HCT116 (cell line): ENCODE results near the gene CNN2. TPM values are rescaled to one million over a fixed set of nuclear protein-coding genes. Genes with fewer than 3 reads are reported as not detected.
A peak's percentile ranks its signal among the peaks of the same experiment; 100 is the strongest.

Experiments used
- ATAC-seq: fragments of 200-7000 bp; cut with Tn5 transposase; 2 replicates; pipeline ENCODE4 v1.9.1; 2020; ENCODE audit warnings: mild to moderate bottlenecking, moderate library complexity
- BruUV-seq: library from RNA; stranded (reverse); fragments of 400-500 nt; replicated peaks from 2 replicates; lab custom pipeline; 2021; lab: Mats Ljungman, UMichigan
- CTCF ChIA-PET: fragments of 300-600 bp; sonication (Branson Sonifier 250); formaldehyde crosslinking; loops from one replicate; lab custom pipeline; 2021; ENCODE audit warnings: antibody characterized with exemption; lab: Charles Lee
- POLR2A ChIA-PET: fragments of 300-600, 350-600 bp; sonication (Branson Sonifier 250); formaldehyde crosslinking; loops from one replicate; lab custom pipeline; 2021; ENCODE audit warnings: antibody characterized with exemption; lab: Charles Lee
- RAD21 ChIA-PET, 2 experiments: fragments of 300-600 bp; sonication (Branson Sonifier 250); formaldehyde crosslinking; loops; one replicate each; lab custom pipeline; 2023; ENCODE audit warnings: low total read pairs in 2 of 2; ENCODE audit not compliant: uncharacterized antibody in 2 of 2, unreplicated experiment in 2 of 2, low non-redundant PET in 1 of 2; lab: Charles Lee
- DNase-seq: peaks from one replicate; pipeline ENCODE4 v3.0.0-alpha.2; 2010; ENCODE audit warnings: low read depth, low spot score
- H2AFZ ChIP-seq: fragments of 200-600 bp; shearing (Covaris generic), sonication (generic); 2 replicates; pipeline ENCODE4 v1.6.1; 2017; ENCODE audit warnings: low read depth, mixed run types, mixed read lengths, antibody characterized with exemption, low read length; ENCODE audit not compliant: poor library complexity, severe bottlenecking
- H3K27ac ChIP-seq: 2 replicates; pipeline ENCODE4 v1.5.1; 2012; ENCODE audit warnings: low read depth, low read length
- H3K27me3 ChIP-seq: fragments of 200-600 bp; sonication (generic); 2 replicates; pipeline ENCODE4 v1.6.1; 2016; ENCODE audit warnings: mixed run types, low read length, mixed read lengths; ENCODE audit not compliant: insufficient read depth
- H3K36me3 ChIP-seq, 2 experiments: fragments of 200-500 bp in 1 of 2; fragments of 200-600 bp in 1 of 2; sonication (Bioruptor generic) in 1 of 2; sonication (generic) in 1 of 2; 2 replicates each; pipeline versions ENCODE4 v1.5.1 to v1.6.1; 2014 to 2016; ENCODE audit warnings: low read length in 2 of 2, inconsistent platforms in 1 of 2, mixed read lengths in 1 of 2, mixed run types in 1 of 2; ENCODE audit not compliant: insufficient read depth in 2 of 2, control insufficient read depth in 1 of 2
- H3K4me1 ChIP-seq, 2 experiments: fragments of 200-600 bp in 1 of 2; sonication (generic) in 1 of 2; 2 replicates each; pipeline versions ENCODE4 v1.5.1 to v1.6.1; 2012 to 2017; ENCODE audit warnings: low read length in 2 of 2, inconsistent platforms in 1 of 2, mild to moderate bottlenecking in 1 of 2, mixed read lengths in 1 of 2, mixed run types in 1 of 2, moderate library complexity in 1 of 2; ENCODE audit not compliant: insufficient read depth in 2 of 2, control insufficient read depth in 1 of 2
- H3K4me2 ChIP-seq: fragments of 200-600 bp; sonication (generic); 2 replicates; pipeline ENCODE4 v1.6.1; 2017; ENCODE audit warnings: mixed run types, low read length, mixed read lengths
- H3K4me3 ChIP-seq, 2 experiments: fragments of 200-600 bp in 1 of 2; sonication (generic) in 1 of 2; replicated peaks in 1 of 2; 2 replicates each; pipeline ENCODE4 v1.5.1; 2011 to 2016; ENCODE audit warnings: low read length in 2 of 2, control low read depth in 1 of 2, low read depth in 1 of 2, mild to moderate bottlenecking in 1 of 2, mixed read lengths in 1 of 2, mixed run types in 1 of 2
- H3K79me2 ChIP-seq: fragments of 200-600 bp; sonication (generic); 2 replicates; pipeline ENCODE4 v1.6.1; 2017; ENCODE audit warnings: mild to moderate bottlenecking, mixed run types, low read length, moderate library complexity, mixed read lengths; ENCODE audit not compliant: insufficient read depth
- H3K9ac ChIP-seq: fragments of 200-600 bp; sonication (generic); 2 replicates; pipeline ENCODE4 v1.6.1; 2016; ENCODE audit warnings: low read length, mixed read lengths
- H3K9me2 ChIP-seq: fragments of 200-600 bp; sonication (generic), shearing (Covaris generic); 2 replicates; pipeline ENCODE4 v1.6.1; 2017; ENCODE audit warnings: mixed run types, mild to moderate bottlenecking, moderate library complexity; ENCODE audit not compliant: insufficient read depth
- H3K9me3 ChIP-seq, 2 experiments: fragments of 200-500 bp in 1 of 2; fragments of 200-600 bp in 1 of 2; sonication (Bioruptor generic) in 1 of 2; sonication (generic) in 1 of 2; 2 replicates each; pipeline ENCODE4 v1.6.1; 2014 to 2017; ENCODE audit warnings: low read length in 2 of 2, mixed read lengths in 2 of 2, inconsistent platforms in 1 of 2, low read depth in 1 of 2, mild to moderate bottlenecking in 1 of 2, mixed run types in 1 of 2, moderate library complexity in 1 of 2; ENCODE audit not compliant: control insufficient read depth in 1 of 2, insufficient read depth in 1 of 2
- H4K20me1 ChIP-seq: fragments of 200-600 bp; sonication (generic), shearing (Covaris generic); 2 replicates; pipeline ENCODE4 v1.6.1; 2017; ENCODE audit warnings: mixed run types, mild to moderate bottlenecking, moderate library complexity; ENCODE audit not compliant: insufficient read depth
- EGR1 ChIP-seq: IDR thresholded peaks from 2 replicates; pipeline ENCODE4 v1.6.1; 2012; ENCODE audit warnings: low read depth
- EZH2 ChIP-seq: fragments of 200-600 bp; sonication (generic); IDR thresholded peaks from 2 replicates; pipeline ENCODE4 v1.6.1; 2017; ENCODE audit warnings: antibody characterized with exemption, mixed run types
- EZH2phosphoT487 ChIP-seq: fragments of 200-600 bp; IDR thresholded peaks from 2 replicates; pipeline ENCODE4 v1.6.1; 2018; ENCODE audit warnings: antibody characterized with exemption, borderline replicate concordance
- REST ChIP-seq: IDR thresholded peaks from 2 replicates; pipeline ENCODE4 v1.6.1; 2012; ENCODE audit warnings: low read depth
- SIN3A ChIP-seq: IDR thresholded peaks from 2 replicates; pipeline ENCODE4 v1.6.1; 2012; ENCODE audit warnings: low read depth
- SP1 ChIP-seq: IDR thresholded peaks from 2 replicates; pipeline ENCODE4 v1.6.1; 2012; ENCODE audit warnings: low read depth
- TCF7L2 ChIP-seq: IDR thresholded peaks from 2 replicates; pipeline ENCODE4 v1.7.0; 2011; ENCODE audit warnings: borderline replicate concordance, inconsistent platforms; ENCODE audit not compliant: insufficient read depth, insufficient read length; ENCODE audit errors: extremely low read depth
- ZFX ChIP-seq: fragments of 450-650 bp; IDR thresholded peaks from 2 replicates; pipeline ENCODE4 v1.6.1; 2017
- intact Hi-C: fragments of 100-400 bp; cut with micrococcal nuclease; formaldehyde crosslinking; loops from 2 replicates; pipeline ENCODE4 v1.10.0; 2022
- total RNA-seq: library from RNA; stranded (reverse); gene quantifications from one replicate; pipeline ENCODE4 v1.2.1, GENCODE V29; 2021; ENCODE audit not compliant: unreplicated experiment
- TF ChIP-seq, protein P1 (sequence below), 3 experiments: fragments of 200-600 bp in 1 of 3; sonication (generic) in 1 of 3; IDR thresholded peaks in 2 of 3; conservative IDR thresholded peaks in 1 of 3; 2 replicates each; pipeline ENCODE4 v1.5.1; 2012 to 2017; ENCODE audit warnings: low read depth in 2 of 3, low read length in 2 of 3, antibody characterized with exemption in 1 of 3, borderline replicate concordance in 1 of 3, control low read depth in 1 of 3, mild to moderate bottlenecking in 1 of 3, mixed read lengths in 1 of 3, mixed run types in 1 of 3, moderate library complexity in 1 of 3; ENCODE audit not compliant: insufficient read depth in 1 of 3

CNN2 gene
- total RNA-seq, 1 experiment from 2014 or later, result 212 TPM

- TF ChIP-seq, protein P1, sequence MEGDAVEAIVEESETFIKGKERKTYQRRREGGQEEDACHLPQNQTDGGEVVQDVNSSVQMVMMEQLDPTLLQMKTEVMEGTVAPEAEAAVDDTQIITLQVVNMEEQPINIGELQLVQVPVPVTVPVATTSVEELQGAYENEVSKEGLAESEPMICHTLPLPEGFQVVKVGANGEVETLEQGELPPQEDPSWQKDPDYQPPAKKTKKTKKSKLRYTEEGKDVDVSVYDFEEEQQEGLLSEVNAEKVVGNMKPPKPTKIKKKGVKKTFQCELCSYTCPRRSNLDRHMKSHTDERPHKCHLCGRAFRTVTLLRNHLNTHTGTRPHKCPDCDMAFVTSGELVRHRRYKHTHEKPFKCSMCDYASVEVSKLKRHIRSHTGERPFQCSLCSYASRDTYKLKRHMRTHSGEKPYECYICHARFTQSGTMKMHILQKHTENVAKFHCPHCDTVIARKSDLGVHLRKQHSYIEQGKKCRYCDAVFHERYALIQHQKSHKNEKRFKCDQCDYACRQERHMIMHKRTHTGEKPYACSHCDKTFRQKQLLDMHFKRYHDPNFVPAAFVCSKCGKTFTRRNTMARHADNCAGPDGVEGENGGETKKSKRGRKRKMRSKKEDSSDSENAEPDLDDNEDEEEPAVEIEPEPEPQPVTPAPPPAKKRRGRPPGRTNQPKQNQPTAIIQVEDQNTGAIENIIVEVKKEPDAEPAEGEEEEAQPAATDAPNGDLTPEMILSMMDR (IDR thresholded peaks at IDR 0.05 in 2 of 3, conservative IDR thresholded peaks at IDR 0.05 in 1 of 3; ENCODE audit: borderline replicate concordance in 1 of 3, insufficient read depth in 1 of 3, low read depth in 2 of 3, low read length in 2 of 3), result no peak
- peak; percentile 30; the same call in 1 of the 2 replicates for TF ChIP-seq ZFX
These were observed 13.5 kb downstream of the CNN2 start, which contains the start of gene ABCA7 (continued) for GRCh38 chr19:1039646-1040475.

GRCh38 chr19:1040476-1041271, 14.3 kb downstream of the CNN2 start:
- TF ChIP-seq SP1 (peak; percentile 98), EZH2phosphoT487 (no peak), EZH2 (no peak), EGR1 (no peak), ZFX (0 out of 2 replicates have a peak, but pooled peaks have one; percentile 15), TCF7L2 (peak; percentile 9), REST (no peak), SIN3A (peak; percentile 45; the same call in 1 of the 2 replicates)
- Histone ChIP-seq H3K4me1 (peaks cover 32 to 74% of the 10 kb centered on the region in 2 experiments), H4K20me1 (no peaks in the 10 kb centered on the region), H3K4me3 (peak overlapping the region; percentile 91), H3K27ac (peak overlapping the region; percentile 78), H3K9me3 (no peaks in the 10 kb centered on the region), H3K9me2 (no peaks in the 10 kb centered on the region), H3K79me2 (peaks cover 14% of the 10 kb centered on the region; the same call in 1 of the 2 replicates), H3K27me3 (no peaks in the 10 kb centered on the region), H3K9ac (peak overlapping the region; percentile 84), H3K4me2 (peak overlapping the region; percentile 88), H2AFZ (no peak overlapping the region), H3K36me3 (peaks cover 4 to 10% of the 10 kb centered on the region in 2 experiments; a peak in 3 of 4 replicates)
- ChIA-PET POLR2A (interaction anchor here (1.0 to 7.8 kb wide), 6 partner anchors 13 to 228 kb away, joined by 3 to 85 read pairs (median 6); partner anchors contain the start of genes CIRBP, CNN2, RNU6-2 and WDR18), RAD21 (interaction anchor here (1.0 to 1.5 kb wide), 4 partner anchors 13 to 226 kb away, joined by 4 to 7 read pairs (median 4); no protein-coding TSS in a partner anchor), CTCF (interaction anchor here (0.9 to 1.2 kb wide), 5 partner anchors 13 to 226 kb away, joined by 3 to 7 read pairs (median 4); partner anchors contain the start of gene RNU6-2)
- ATAC-seq, result peak; percentile 48
- no TSS peak for BruUV-seq
- intact Hi-C loops, result loop anchor here (2.0 kb wide), 1 partner anchor 14 kb away; the partner anchor contains the start of gene CNN2
- peak; percentile 96 for DNase-seq
